Peyer's patch (tissue), 4 donors: ENCODE data around the gene PALLD.

ENCODE experiments used
- CTCF ChIP-seq, 6 experiments: fragments of 450-650 bp in 4 of 6; fragments of 200-600 bp in 2 of 6; sonication (generic) in 1 of 6; IDR thresholded peaks; one replicate each; pipeline ENCODE4 v1.5.1; 2017 to 2019; ENCODE audit warnings: antibody characterized with exemption in 6 of 6, mild to moderate bottlenecking in 3 of 6, moderate library complexity in 1 of 6
- POLR2A ChIP-seq, 2 donors: fragments of 450-650 bp; IDR thresholded peaks; one replicate each; pipeline ENCODE4 v1.5.1; 2017; ENCODE audit warnings: antibody characterized with exemption in 2 of 2, mild to moderate bottlenecking in 2 of 2, moderate library complexity in 2 of 2

GRCh38 chr4:168573870-168574269, 77.0 kb downstream of the PALLD start:
- TF ChIP-seq CTCF (IDR thresholded peaks at IDR 0.05) (no peak), POLR2A (IDR thresholded peaks at IDR 0.05) (no peak)
